SIG-M5 treated with dmso at 0.1 percent for 504 hours (cell line): ENCODE data around the gene DMXL1.
"Not testable (repeated sequence)": the region's sequence is repeated elsewhere in the genome, so short reads cannot be mapped to it uniquely, and the experiment has no call there.

Source experiments
- DNase-seq: peaks from one replicate; lab custom pipeline; 2025; ENCODE audit not compliant: unreplicated experiment; lab: John Stamatoyannopoulos, UW

Gene DMXL1

GRCh38 chr5:119063579-119064379 is 7.1 kb upstream of the DMXL1 start:
- peak; percentile 89 for DNase-seq

GRCh38 chr5:119067450-119067849 is 3.4 kb upstream of the DMXL1 start:
- DNase-seq = no peak

- peak; percentile 99 for DNase-seq
Observed at GRCh38 chr5:119070578-119070827, 384 bp upstream of the DMXL1 start.

- DNase-seq = peak; percentile 10
Observed at GRCh38 chr5:119071561-119071995, 691 bp downstream of the DMXL1 start.

- no peak for DNase-seq
Observed at GRCh38 chr5:119072496-119072895, 1.6 kb downstream of the DMXL1 start.

GRCh38 chr5:119073746-119074337 is 3.0 kb downstream of the DMXL1 start:
- DNase-seq = not testable (repeated sequence)

GRCh38 chr5:119074419-119074818 is 3.5 kb downstream of the DMXL1 start:
- peak; percentile 21 for DNase-seq

- not testable (repeated sequence) for DNase-seq
Observed at GRCh38 chr5:119075269-119075668, 4.4 kb downstream of the DMXL1 start.

GRCh38 chr5:119076080-119076479 is 5.2 kb downstream of the DMXL1 start:
- DNase-seq = no peak

GRCh38 chr5:119077444-119077843 is 6.6 kb downstream of the DMXL1 start:
- DNase-seq = no peak

GRCh38 chr5:119078071-119078846 is 7.4 kb downstream of the DMXL1 start:
- DNase-seq = no peak

- no peak for DNase-seq
Observed at GRCh38 chr5:119078861-119079260, 8.0 kb downstream of the DMXL1 start.

GRCh38 chr5:119079318-119079921 is 8.5 kb downstream of the DMXL1 start:
- DNase-seq = no peak

- DNase-seq = no peak
Observed at GRCh38 chr5:119080936-119081335, 10.0 kb downstream of the DMXL1 start.

- no peak for DNase-seq
Observed at GRCh38 chr5:119082691-119083090, 11.8 kb downstream of the DMXL1 start.

- DNase-seq = no peak
Observed at GRCh38 chr5:119083679-119084078, 12.8 kb downstream of the DMXL1 start.

- DNase-seq = no peak
Observed at GRCh38 chr5:119088438-119088837, 17.6 kb downstream of the DMXL1 start.

- DNase-seq = no peak
Observed at GRCh38 chr5:119095611-119096010, 24.7 kb downstream of the DMXL1 start.

GRCh38 chr5:119105971-119106370 is 35.1 kb downstream of the DMXL1 start:
- DNase-seq = no peak

GRCh38 chr5:119112151-119112550 is 41.3 kb downstream of the DMXL1 start:
- no peak for DNase-seq

GRCh38 chr5:119117237-119117636 is 46.4 kb downstream of the DMXL1 start:
- DNase-seq = no peak

- DNase-seq = no peak
Observed at GRCh38 chr5:119118000-119118399, 47.1 kb downstream of the DMXL1 start.
